ENCODE measurements around the gene SMNDC1. TPM values are rescaled to one million over a fixed set of nuclear protein-coding genes. Genes with fewer than 3 reads are reported as not detected.

The SMNDC1 gene
- polyA plus RNA-seq, 2 of the 4 experiments (the other 2 are of a cell fraction): 27.5 to 40.2 TPM

GRCh38 chr10:110310741-110311140, 6.0 kb upstream of the SMNDC1 start:
- no peak for FAIRE-seq
- peak overlapping the region; percentile 49; the same call in 2 of the 3 replicates for H3K4me2 ChIP-seq
- 77% methylated on average over 3 of the region's 3 CpGs for WGBS (ENCODE audit: missing lambda C conversion rate)
- peak overlapping the region; percentile 76 to 84 for H3K27ac ChIP-seq
- TF ChIP-seq CHD2 (IDR thresholded peaks at IDR 0.05; ENCODE audit: low read length, partially characterized antibody) (no peak), CHD4 (IDR thresholded peaks at IDR 0.05; ENCODE audit: borderline replicate concordance) (no peak), REST (IDR thresholded peaks at IDR 0.05) (no peak), POLR2A (IDR thresholded peaks at IDR 0.05; ENCODE audit: low read length) (no peak), JUNB (IDR thresholded peaks at IDR 0.05) (no peak), NR3C1 (IDR thresholded peaks at IDR 0.05) (no peak), MYC (IDR thresholded peaks at IDR 0.05; ENCODE audit: borderline replicate concordance, low read length) (no peak), HES2 (IDR thresholded peaks at IDR 0.05) (no peak), RNF2 (IDR thresholded peaks at IDR 0.05; ENCODE audit: borderline replicate concordance, low read depth) (no peak), MAZ (IDR thresholded peaks at IDR 0.05; ENCODE audit: borderline replicate concordance, low read depth, low read length) (no peak), CBX8 (IDR thresholded peaks at IDR 0.05) (no peak), RAD21 (conservative IDR thresholded peaks at IDR 0.05 in 1 of 2, IDR thresholded peaks at IDR 0.05 in 1 of 2) (no peak), CBX2 (IDR thresholded peaks at IDR 0.05; ENCODE audit: borderline replicate concordance, low read depth) (no peak), ESRRA (IDR thresholded peaks at IDR 0.05; ENCODE audit: borderline replicate concordance, low read length) (no peak), HOXB5 (CRISPR knock-in tag; IDR thresholded peaks at IDR 0.05) (no peak)
- ChIA-PET CTCF (interaction anchor here (0.7 to 7.4 kb wide), 32 partner anchors 16 to 1828 kb away, joined by 3 to 65 read pairs (median 5); partner anchors contain the start of gene DUSP5), POLR2A (no interaction called here)
- H3K9me3 ChIP-seq: no peaks in the 10 kb centered on the region
- no peak overlapping the region for H3K4me3 ChIP-seq
- peaks cover 59% of the 10 kb centered on the region for H3K4me1 ChIP-seq
- DNase-seq (ENCODE audit: low read depth in 1 of 2, low spot score in 1 of 2): no peak
- no peak; a peak in 2 of 6 replicates for ATAC-seq

GRCh38 chr10:110307805-110308204, 3.1 kb upstream of the SMNDC1 start:
- Histone ChIP-seq H3K9me3 (no peaks in the 10 kb centered on the region), H3K27ac (peak overlapping the region; percentile 73 to 98), H3K4me2 (0 out of 3 replicates have a peak overlapping the region, but pooled peaks have one; percentile 3), H3K4me1 (peaks cover 54% of the 10 kb centered on the region), H3K4me3 (no peak overlapping the region)
- POLR2A ChIA-PET: no interaction called here
- FAIRE-seq (no peak), DNase-seq (ENCODE audit: low read depth in 1 of 2, low spot score in 1 of 2) (no peak), ATAC-seq (no peak)
- TF ChIP-seq EHF (CRISPR knock-in tag; IDR thresholded peaks at IDR 0.05): no peak
- TF ChIP-seq USF2 (IDR thresholded peaks at IDR 0.05): no peak
- no peak for TF ChIP-seq SMC3 (IDR thresholded peaks at IDR 0.05)
- TF ChIP-seq NFE2L2 (conservative IDR thresholded peaks at IDR 0.05; ENCODE audit: low read length): no peak
- TF ChIP-seq JUN (IDR thresholded peaks at IDR 0.05): no peak
- TF ChIP-seq ELK1 (IDR thresholded peaks at IDR 0.05; ENCODE audit: low read depth, low read length): no peak
- no peak for TF ChIP-seq CBX2 (IDR thresholded peaks at IDR 0.05; ENCODE audit: borderline replicate concordance, low read depth)
- TF ChIP-seq TFCP2L1 (CRISPR knock-in tag; IDR thresholded peaks at IDR 0.05): no peak
- no peak for TF ChIP-seq FOSL2 (IDR thresholded peaks at IDR 0.05)
- no peak for TF ChIP-seq FOSL2 (CRISPR knock-in tag; IDR thresholded peaks at IDR 0.05)
- TF ChIP-seq MYC (IDR thresholded peaks at IDR 0.05; ENCODE audit: borderline replicate concordance, low read length): no peak
- no peak for TF ChIP-seq HMGXB4 (CRISPR knock-in tag; IDR thresholded peaks at IDR 0.05; ENCODE audit: borderline replicate concordance)
- no peak for TF ChIP-seq GATA3 (IDR thresholded peaks at IDR 0.05; ENCODE audit: borderline replicate concordance)
- no peak for TF ChIP-seq KDM1A (IDR thresholded peaks at IDR 0.05; ENCODE audit: low read depth)
- TF ChIP-seq PBX3 (IDR thresholded peaks at IDR 0.05): no peak
- no peak for TF ChIP-seq HOXB5 (CRISPR knock-in tag; IDR thresholded peaks at IDR 0.05)
- TF ChIP-seq ZSCAN20 (CRISPR knock-in tag; IDR thresholded peaks at IDR 0.05): no peak
- CTCF ChIA-PET: interaction anchor here (0.9 to 7.4 kb wide), 19 partner anchors 26 to 373 kb away, joined by 3 to 65 read pairs (median 4); partner anchors contain the start of gene DUSP5
- WGBS (ENCODE audit: missing lambda C conversion rate): 63% methylated on average over 4 of the region's 4 CpGs
